Glomerular visceral epithelial cell (primary cell): ENCODE data around the gene SETBP1.

Source experiments
- DNase-seq: peaks from one replicate; pipeline ENCODE4 v3.0.0-alpha.2; 2016; ENCODE audit errors: extremely low spot score

The SETBP1 gene

DNA sequence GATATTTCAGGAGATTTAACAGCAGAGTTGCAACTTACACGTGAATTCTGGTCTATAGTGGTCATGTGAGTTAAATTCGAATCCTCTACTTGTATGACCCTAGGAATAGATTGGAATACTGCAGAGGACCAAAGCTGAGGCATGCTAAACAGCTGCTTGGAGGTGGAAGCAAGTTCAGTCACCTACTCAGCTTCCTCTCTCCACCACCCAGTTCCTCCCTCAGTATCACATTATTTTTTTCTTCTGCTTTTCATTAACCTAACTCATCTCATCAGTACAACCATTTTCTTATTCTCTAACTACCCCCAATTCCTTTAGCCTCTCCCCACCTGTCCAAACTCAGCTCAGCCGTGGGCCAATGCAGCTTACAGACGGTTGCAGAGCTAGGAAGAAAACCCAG lies 385.5 kb downstream of the SETBP1 start:
- DNase-seq: no peak

GRCh38 chr18:45066886-45067285 lies 386.2 kb downstream of the SETBP1 start:
- no peak for DNase-seq

- DNase-seq: no peak
These were observed 387.9 kb downstream of the SETBP1 start for GRCh38 chr18:45068400-45069094.

GRCh38 chr18:45069546-45069945 lies 388.9 kb downstream of the SETBP1 start:
- no peak for DNase-seq

DNA sequence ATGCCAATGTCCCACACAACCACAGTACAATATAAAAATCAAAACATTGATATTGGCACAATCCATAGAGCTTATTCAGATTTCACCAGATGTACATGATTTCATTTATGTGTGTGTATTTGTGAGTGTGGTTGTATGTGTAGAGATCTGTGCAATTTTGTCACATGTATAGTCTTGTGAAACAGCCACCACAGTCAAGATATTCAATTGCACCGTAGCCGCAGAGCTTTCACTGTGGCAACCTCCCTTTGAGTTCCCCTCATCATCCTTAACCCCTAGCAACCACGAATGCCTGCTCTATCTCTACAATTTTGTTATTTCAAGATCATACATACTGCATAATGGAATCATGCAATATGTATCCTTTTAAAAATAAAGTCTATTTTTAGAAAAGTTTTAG lies 391.3 kb downstream of the SETBP1 start:
- DNase-seq: no peak

- DNase-seq: no peak
These were observed 392.9 kb downstream of the SETBP1 start for GRCh38 chr18:45073556-45073955.

DNA sequence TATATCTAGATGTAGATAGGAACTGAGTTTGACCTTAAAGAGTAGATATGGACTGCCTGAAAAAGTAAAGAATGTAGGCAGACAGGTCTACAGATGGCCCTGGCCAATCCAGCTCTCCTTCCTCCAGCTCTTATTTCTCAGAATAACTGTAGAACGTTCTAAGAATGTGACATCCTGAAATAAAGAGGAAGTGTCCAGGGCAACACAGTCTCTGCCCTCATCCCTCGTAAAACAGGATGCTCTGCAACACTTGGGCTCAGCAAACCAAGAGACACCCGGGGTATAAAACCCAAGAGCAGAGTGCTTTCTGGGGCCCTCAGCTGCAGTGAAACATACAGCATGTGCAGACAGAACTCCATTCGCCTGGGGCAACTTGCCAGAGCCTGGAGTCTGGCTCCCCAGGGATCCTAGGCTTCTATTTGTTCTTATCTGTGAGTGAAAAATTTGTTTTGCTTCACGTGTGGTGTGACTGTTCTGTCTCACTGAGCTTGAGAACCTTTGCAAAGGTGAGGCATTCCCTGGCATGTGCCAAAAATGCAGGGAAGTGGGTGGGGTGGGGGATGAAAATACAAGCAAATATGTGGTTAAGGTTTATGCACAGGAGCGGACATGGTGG lies 401.0 kb downstream of the SETBP1 start:
- DNase-seq: no peak

DNA sequence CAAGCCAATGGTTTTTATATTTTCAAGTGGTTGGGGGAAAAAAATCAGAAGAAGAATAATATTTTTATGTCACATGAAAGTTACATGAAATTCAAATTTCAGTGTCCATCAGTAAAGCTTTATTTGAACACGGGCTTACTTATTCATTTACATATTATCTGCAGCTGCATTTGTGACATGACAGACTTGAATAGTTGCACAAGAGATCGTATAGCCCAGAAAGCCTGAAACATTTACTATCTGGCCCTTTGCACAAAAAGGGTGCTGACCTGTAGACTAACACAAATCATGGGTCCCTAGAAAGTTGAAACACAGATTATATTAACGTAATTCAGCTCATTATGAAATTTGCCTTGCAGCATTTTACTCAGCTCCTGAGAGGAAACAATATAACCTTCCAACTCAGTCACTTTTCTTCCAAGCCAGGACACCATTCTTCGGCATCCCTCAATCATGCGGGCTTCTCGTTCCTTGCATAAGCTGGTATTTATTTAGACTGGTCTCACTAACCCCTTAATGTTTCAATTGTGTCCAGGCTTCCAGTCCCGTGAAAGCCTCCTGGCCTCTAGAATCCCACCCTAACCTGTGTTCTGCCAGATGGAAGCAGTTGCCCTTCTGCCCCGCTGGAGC lies 402.7 kb downstream of the SETBP1 start:
- no peak for DNase-seq

GRCh38 chr18:45084206-45084605 lies 403.5 kb downstream of the SETBP1 start:
- DNase-seq: no peak

DNA sequence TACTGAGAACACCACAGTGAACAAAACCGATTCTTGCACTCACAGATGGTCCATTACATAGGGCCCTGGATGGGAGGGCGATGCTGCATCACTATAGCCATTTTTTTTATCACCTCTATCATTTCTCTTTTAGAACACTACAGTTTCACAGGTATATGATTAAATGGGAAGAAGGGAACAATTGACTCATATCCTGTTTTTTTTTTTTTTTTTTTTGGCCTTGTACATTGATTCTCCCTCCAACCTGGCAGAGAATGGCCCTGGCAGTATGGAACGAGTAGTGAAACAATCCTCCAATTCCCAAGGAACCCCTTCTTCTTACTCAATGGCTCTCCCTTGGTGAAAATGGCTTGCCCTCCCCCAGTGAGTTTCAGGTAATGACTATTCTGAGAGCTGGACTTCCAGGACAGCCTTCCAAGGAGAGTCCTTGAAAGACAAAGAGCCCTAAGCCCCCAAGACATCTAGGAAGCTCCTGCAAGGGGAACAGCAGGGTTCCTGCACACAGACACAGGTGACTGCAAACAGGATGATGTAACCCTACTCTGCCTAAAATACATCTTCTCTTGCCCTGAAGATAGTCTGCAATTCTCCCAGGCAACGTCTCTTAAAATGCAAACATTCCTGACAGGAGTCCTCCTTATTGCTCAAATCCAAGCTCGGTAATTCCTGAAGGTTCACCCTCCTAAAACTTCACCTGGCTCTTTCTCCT lies 405.4 kb downstream of the SETBP1 start:
- no peak for DNase-seq

GRCh38 chr18:45086777-45087176 lies 406.1 kb downstream of the SETBP1 start:
- DNase-seq: no peak

DNA sequence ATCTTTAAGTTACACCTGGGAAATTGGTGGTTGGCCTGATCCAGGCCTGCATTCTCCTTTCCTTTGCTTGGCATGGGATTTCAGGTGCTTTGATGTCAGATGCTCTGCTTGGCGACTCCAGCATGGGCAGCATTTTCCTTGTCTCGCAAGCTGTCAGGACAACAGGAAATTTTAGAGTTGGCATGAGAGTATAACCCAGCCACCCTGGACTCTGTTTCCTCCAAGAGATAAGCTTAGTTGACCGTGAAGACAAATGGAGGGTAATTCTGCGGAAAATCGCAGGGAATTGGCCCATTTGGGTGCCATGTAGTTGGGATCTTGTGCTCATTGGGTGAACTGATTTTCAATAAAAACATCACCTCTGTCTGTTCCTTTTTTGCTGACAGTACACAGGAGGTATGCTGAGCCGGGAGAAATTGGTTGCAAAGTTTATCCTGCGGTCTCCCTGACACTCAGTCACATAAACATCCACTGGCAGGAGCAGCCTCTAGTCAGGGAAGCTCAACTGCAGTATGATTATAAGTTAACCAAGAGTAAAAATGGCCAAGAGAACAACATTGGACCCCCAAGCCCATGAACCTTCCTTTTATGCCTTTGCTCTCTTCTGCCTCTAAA lies 409.9 kb downstream of the SETBP1 start:
- DNase-seq: no peak

- DNase-seq: no peak
These were observed 419.8 kb downstream of the SETBP1 start for GRCh38 chr18:45100321-45101105.

- DNase-seq: no peak
These were observed 421.4 kb downstream of the SETBP1 start for GRCh38 chr18:45102126-45102525.

DNA sequence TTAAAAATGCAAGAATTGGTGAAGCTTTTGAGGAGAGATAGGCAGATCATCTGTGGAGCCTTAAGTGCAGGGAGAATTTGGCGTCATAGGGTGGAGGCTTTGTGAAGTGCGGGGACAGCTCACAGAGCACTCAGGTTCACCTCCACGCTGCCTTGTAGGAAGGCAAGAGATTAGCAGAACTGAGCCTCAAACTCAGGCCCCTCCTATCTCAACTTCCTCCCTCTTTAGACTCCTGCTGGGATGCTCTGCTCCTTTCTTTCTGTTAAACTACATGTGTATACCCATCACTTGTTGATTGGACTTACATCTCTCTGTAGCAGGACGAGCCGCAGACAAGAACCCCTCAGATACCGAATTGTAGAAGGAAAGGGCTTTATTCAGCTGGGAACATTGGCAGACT lies 422.2 kb downstream of the SETBP1 start:
- DNase-seq: no peak

DNA sequence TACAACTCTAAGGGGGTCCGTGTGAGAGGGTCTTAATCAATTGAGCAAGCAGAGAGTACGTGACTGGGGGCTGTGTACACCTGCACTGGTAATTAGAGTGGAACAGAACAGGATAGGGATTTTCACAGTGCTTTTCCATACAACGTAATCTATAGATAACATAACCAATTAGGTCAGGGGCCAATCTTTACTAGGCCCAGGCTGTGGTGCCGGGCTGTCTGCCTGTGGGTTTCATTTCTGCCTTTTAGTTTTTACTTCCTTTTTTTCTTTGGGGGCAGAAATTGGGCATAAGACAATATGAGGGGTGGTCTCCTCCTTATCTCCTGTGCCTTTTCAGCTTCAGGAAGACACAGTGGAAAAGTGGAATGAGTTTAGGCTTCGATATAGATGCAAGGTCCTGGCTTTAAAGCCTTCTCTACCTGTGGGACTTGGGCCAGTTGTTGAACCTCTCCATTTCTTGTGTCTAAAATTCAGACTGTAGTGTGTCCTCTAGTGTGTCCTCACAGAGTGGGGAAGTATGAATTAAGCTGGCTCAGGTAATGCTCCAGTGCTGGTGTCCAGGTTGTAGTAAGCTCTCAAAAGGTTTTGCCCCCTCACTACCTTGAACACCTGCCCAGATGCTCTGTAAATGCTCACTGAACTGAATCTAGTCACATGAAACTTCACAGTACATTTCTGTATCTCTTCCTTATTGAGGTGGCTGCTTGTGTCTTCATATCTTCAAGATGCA lies 422.8 kb downstream of the SETBP1 start:
- DNase-seq: no peak

DNA sequence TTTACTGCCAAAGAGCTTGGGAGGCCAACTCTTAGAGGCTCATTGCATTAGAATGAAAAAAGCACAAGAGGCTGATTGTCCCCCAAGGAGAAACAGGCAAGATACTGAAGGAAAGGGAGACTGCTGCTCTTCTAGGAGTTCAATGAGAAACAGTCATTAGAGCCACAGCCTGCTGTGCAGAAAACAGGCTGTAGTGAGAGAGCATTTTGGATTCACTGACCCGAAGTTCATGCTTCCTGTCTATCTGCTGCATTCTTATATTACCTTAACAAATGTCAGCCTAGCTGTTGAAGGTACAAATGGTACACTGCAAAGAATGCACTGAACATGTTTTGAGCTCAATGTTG lies 423.3 kb downstream of the SETBP1 start:
- DNase-seq: no peak

- DNase-seq: no peak
These were observed 425.7 kb downstream of the SETBP1 start for GRCh38 chr18:45106331-45106774.

DNA sequence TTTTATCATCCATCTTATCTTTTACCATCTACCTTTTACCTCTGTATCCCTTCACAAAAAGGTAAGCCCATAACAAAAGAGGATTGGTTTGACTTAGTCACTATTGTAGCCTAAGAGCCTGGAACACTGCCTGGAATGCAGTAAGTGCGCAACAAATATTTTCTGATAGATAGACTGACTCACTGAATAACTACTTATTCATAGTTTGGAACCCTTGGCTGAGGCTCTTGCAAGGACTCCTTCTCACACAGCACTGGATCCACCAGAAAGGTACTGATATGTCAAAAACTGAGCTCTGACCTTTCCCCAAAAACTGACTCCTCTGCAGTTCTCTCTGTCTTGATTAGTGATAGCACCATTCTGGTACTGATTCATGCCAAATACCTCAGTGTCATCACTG lies 426.7 kb downstream of the SETBP1 start:
- DNase-seq: no peak

DNA sequence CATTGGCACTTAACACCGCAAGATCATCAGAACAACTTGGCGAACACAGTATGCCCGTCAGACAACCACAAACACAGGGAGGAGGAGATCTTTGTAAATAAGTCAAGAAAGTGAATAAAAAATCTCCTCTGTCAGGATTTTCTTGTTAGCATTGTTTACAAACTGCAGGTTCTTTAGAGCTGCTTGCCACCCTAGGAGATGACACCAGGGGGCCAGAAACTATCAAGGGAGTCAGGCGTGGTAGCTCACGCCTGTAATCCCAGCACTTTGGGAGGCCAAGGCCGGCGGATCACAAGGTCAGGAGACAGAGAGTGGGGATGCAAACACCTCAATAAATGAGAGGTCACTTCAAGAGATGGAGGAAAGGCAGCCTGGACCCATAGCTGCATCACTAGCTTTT lies 428.1 kb downstream of the SETBP1 start:
- no peak for DNase-seq

- no peak for DNase-seq
These were observed 428.6 kb downstream of the SETBP1 start for GRCh38 chr18:45109271-45109670.
